H9 (cell line): ENCODE data around the gene SEMA3D. TPM values are rescaled to one million over a fixed set of nuclear protein-coding genes. Genes with fewer than 3 reads are reported as not detected.

Source experiments
- DNase-seq: peaks from one replicate; pipeline ENCODE4 v3.0.0-alpha.2; 2017
- H2AFZ ChIP-seq: one replicate; pipeline ENCODE4 v1.6.1; 2013; ENCODE audit warnings: mild to moderate bottlenecking, low read length, control low read depth, moderate library complexity
- H2AK5ac ChIP-seq: 2 replicates; pipeline ENCODE4 v1.6.1; 2013; ENCODE audit warnings: low read length, control low read depth, mixed read lengths; ENCODE audit not compliant: insufficient read length
- H2BK120ac ChIP-seq: one replicate; pipeline ENCODE4 v1.6.1; 2013; ENCODE audit warnings: low read depth, mild to moderate bottlenecking, low read length, control low read depth, inconsistent platforms; ENCODE audit not compliant: poor library complexity, severe bottlenecking
- H2BK12ac ChIP-seq: 2 replicates; pipeline ENCODE4 v1.6.1; 2013; ENCODE audit warnings: low read length, control low read depth, mixed read lengths, low read depth; ENCODE audit not compliant: insufficient read length
- H2BK15ac ChIP-seq: 2 replicates; pipeline ENCODE4 v1.6.1; 2013; ENCODE audit warnings: low read depth, low read length, control low read depth
- H2BK20ac ChIP-seq: one replicate; pipeline ENCODE4 v1.6.1; 2013; ENCODE audit warnings: low read depth, mild to moderate bottlenecking, low read length, control low read depth, inconsistent platforms; ENCODE audit not compliant: poor library complexity, severe bottlenecking
- H2BK5ac ChIP-seq: 2 replicates; pipeline ENCODE4 v1.6.1; 2013; ENCODE audit warnings: low read length, control low read depth, mixed read lengths; ENCODE audit not compliant: insufficient read length
- H3K14ac ChIP-seq: 2 replicates; pipeline ENCODE4 v1.6.1; 2013; ENCODE audit warnings: low read length, control low read depth; ENCODE audit not compliant: insufficient read depth
- H3K18ac ChIP-seq: 2 replicates; pipeline ENCODE4 v1.6.1; 2013; ENCODE audit warnings: low read depth, mild to moderate bottlenecking, mixed read lengths, low read length, control low read depth; ENCODE audit not compliant: insufficient read length
- H3K23ac ChIP-seq: 2 replicates; pipeline ENCODE4 v1.6.1; 2013; ENCODE audit warnings: low read length, control low read depth, mixed read lengths, low read depth; ENCODE audit not compliant: insufficient read length
- H3K23me2 ChIP-seq: 2 replicates; pipeline ENCODE4 v1.6.1; 2013; ENCODE audit warnings: low read depth, mild to moderate bottlenecking, mixed read lengths, low read length, control low read depth; ENCODE audit not compliant: insufficient read length, poor library complexity, severe bottlenecking
- H3K27ac ChIP-seq: 2 replicates; pipeline ENCODE4 v1.5.1; 2013; ENCODE audit warnings: low read length, control low read depth, mixed read lengths, low read depth; ENCODE audit not compliant: insufficient read length
- H3K27me3 ChIP-seq: 2 replicates; pipeline ENCODE4 v1.6.1; 2013; ENCODE audit warnings: low read length, control low read depth, inconsistent platforms; ENCODE audit not compliant: insufficient read depth
- H3K4ac ChIP-seq: 2 replicates; pipeline ENCODE4 v1.6.1; 2013; ENCODE audit warnings: low read depth, mild to moderate bottlenecking, control low read depth, inconsistent platforms, low read length, moderate library complexity
- H3K4me1 ChIP-seq: 2 replicates; pipeline ENCODE4 v1.6.1; 2013; ENCODE audit warnings: low read length, control low read depth, inconsistent platforms; ENCODE audit not compliant: insufficient read depth
- H3K4me2 ChIP-seq: 2 replicates; pipeline ENCODE4 v1.6.1; 2013; ENCODE audit warnings: low read length, control low read depth, mixed read lengths; ENCODE audit not compliant: insufficient read length, insufficient read depth
- H3K56ac ChIP-seq: 2 replicates; pipeline ENCODE4 v1.6.1; 2013; ENCODE audit warnings: low read depth, mild to moderate bottlenecking, mixed read lengths, low read length, control low read depth; ENCODE audit not compliant: insufficient read length
- H3K79me1 ChIP-seq: 2 replicates; pipeline ENCODE4 v1.6.1; 2013; ENCODE audit warnings: low read depth, mild to moderate bottlenecking, moderate library complexity, low read length, control low read depth, inconsistent platforms; ENCODE audit not compliant: insufficient read depth, poor library complexity, severe bottlenecking
- H3K79me2 ChIP-seq: 2 replicates; pipeline ENCODE4 v1.6.1; 2013; ENCODE audit warnings: low read length, control low read depth, inconsistent platforms; ENCODE audit not compliant: insufficient read depth
- H3K9ac ChIP-seq: 2 replicates; pipeline ENCODE4 v1.6.1; 2013; ENCODE audit warnings: low read length, control low read depth, mixed read lengths; ENCODE audit not compliant: insufficient read length; ENCODE audit errors: extremely low read depth
- H3K9me3 ChIP-seq: one replicate; pipeline ENCODE4 v1.6.1; 2013; ENCODE audit warnings: low read depth, low read length, inconsistent platforms; ENCODE audit not compliant: control insufficient read depth
- H3T11ph ChIP-seq: one replicate; pipeline ENCODE4 v1.6.1; 2013; ENCODE audit warnings: mild to moderate bottlenecking, low read length, control low read depth, inconsistent platforms
- H4K20me1 ChIP-seq: one replicate; pipeline ENCODE4 v1.6.1; 2013; ENCODE audit not compliant: control insufficient read depth, insufficient read length, insufficient read depth
- H4K5ac ChIP-seq: 2 replicates; pipeline ENCODE4 v1.6.1; 2013; ENCODE audit warnings: low read depth, mild to moderate bottlenecking, mixed read lengths, low read length, control low read depth; ENCODE audit not compliant: insufficient read length
- H4K8ac ChIP-seq: replicated peaks from 2 replicates; pipeline ENCODE4 v1.6.1; 2013; ENCODE audit warnings: low read length, control low read depth, mixed read lengths, low read depth; ENCODE audit not compliant: insufficient read length
- H4K91ac ChIP-seq: 2 replicates; pipeline ENCODE4 v1.6.1; 2013; ENCODE audit warnings: low read depth, mild to moderate bottlenecking, moderate library complexity, mixed read lengths, low read length, control low read depth; ENCODE audit not compliant: insufficient read length
- H3K27ac Mint-ChIP-seq, 3 experiments: 2 replicates in 2 of 3; 3 replicates in 1 of 3; pipeline ENCODE4 v1.8.0; 2020 to 2021; ENCODE audit warnings: mixed read lengths in 3 of 3, mild to moderate bottlenecking in 1 of 3, moderate library complexity in 1 of 3
- H3K27me3 Mint-ChIP-seq: 2 replicates; pipeline ENCODE4 v1.8.0; 2021; ENCODE audit warnings: low read depth, mild to moderate bottlenecking, moderate library complexity, mixed read lengths
- H3K36me3 Mint-ChIP-seq, 3 experiments: 2 replicates in 2 of 3; 3 replicates in 1 of 3; pipeline ENCODE4 v1.8.0; 2020 to 2021; ENCODE audit warnings: low read depth in 3 of 3, mixed read lengths in 3 of 3; ENCODE audit not compliant: insufficient read depth in 1 of 3
- H3K4me1 Mint-ChIP-seq, 2 experiments: 2 replicates each; pipeline ENCODE4 v1.8.0; 2020; ENCODE audit warnings: mixed read lengths in 2 of 2
- H3K4me3 Mint-ChIP-seq, 2 experiments: 2 replicates in 1 of 2; 3 replicates in 1 of 2; pipeline ENCODE4 v1.8.0; 2020 to 2021; ENCODE audit warnings: mild to moderate bottlenecking in 2 of 2, mixed read lengths in 2 of 2, moderate library complexity in 1 of 2
- H3K9me3 Mint-ChIP-seq, 2 experiments: 2 replicates in 1 of 2; 3 replicates in 1 of 2; pipeline ENCODE4 v1.8.0; 2020; ENCODE audit warnings: mild to moderate bottlenecking in 2 of 2, mixed read lengths in 2 of 2, moderate library complexity in 1 of 2
- whole genome bisulfite sequencing: extraction: QIAGEN DNeasy Blood & Tissue Kit; methylation state at CpG from one replicate; pipeline ENCODE4 v1.1.7; 2013; ENCODE audit warnings: missing lambda C conversion rate, low lambda C conversion rate, mixed read lengths; ENCODE audit not compliant: insufficient read length; ENCODE audit errors: extremely low coverage; 5-methylcytosine and 5-hydroxymethylcytosine counted together
- total RNA-seq: library from RNA; stranded (reverse); gene quantifications from 2 replicates; pipeline ENCODE4 v1.2.1, GENCODE V29; 2021
- TF ChIP-seq, protein P1 (sequence below): fragments of 200-600 bp; sonication (generic); conservative IDR thresholded peaks from 3 replicates; pipeline ENCODE4 v1.8.0; 2021; ENCODE audit warnings: antibody characterized with exemption, mild to moderate bottlenecking

Gene SEMA3D
- total RNA-seq, 1 experiment from 2014 or later = 5.4 TPM

DNA sequence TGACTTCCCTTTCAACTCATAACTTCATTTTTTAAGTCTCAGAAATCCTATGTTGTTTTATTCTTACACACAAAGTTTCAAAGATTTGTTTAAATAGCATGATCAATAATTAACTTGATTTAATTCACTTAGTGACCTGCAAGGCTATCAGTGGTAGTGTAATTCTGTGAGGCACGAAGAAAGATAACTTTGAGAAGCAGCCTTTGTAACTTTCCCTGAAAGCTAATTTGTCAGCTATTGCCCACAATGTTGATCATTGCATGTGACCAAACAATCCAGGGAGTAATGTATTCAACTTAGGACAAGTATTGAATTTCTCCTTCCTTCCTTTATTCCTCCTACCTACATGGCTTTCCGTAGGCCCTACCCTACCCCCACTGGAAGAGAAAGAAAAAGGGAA, 111.0 kb downstream of the SEMA3D start:
- Histone ChIP-seq H4K91ac (no peak overlapping the region), H2BK120ac (no peak overlapping the region), H3K56ac (no peak overlapping the region), H2BK12ac (no peak overlapping the region), H2BK20ac (no peak overlapping the region), H3T11ph (no peak overlapping the region), H3K23ac (no peak overlapping the region), H2AK5ac (no peak overlapping the region), H2AFZ (no peak overlapping the region), H3K4ac (no peak overlapping the region), H3K79me1 (no peaks in the 10 kb centered on the region), H4K20me1 (no peaks in the 10 kb centered on the region), H3K27ac (no peak overlapping the region), H4K5ac (no peak overlapping the region), H3K9me3 (no peaks in the 10 kb centered on the region), H4K8ac (no peak overlapping the region), H3K14ac (no peak overlapping the region), H3K18ac (no peak overlapping the region), H3K79me2 (no peaks in the 10 kb centered on the region), H2BK5ac (no peak overlapping the region), H3K23me2 (no peaks in the 10 kb centered on the region), H3K27me3 (no peaks in the 10 kb centered on the region), H2BK15ac (no peak overlapping the region), H3K9ac (no peak overlapping the region), H3K4me1 (no peaks in the 10 kb centered on the region), H3K4me2 (no peak overlapping the region)
- Mint-ChIP-seq H3K4me1 (peaks cover 0 to 5% of the 10 kb centered on the region in 2 experiments; a peak in 2 of 4 replicates), H3K9me3 (no peaks in the 10 kb centered on the region), H3K4me3 (no peak overlapping the region), H3K27ac (no peak overlapping the region), H3K27me3 (no peaks in the 10 kb centered on the region), H3K36me3 (no peaks in the 10 kb centered on the region)
- DNase-seq = no peak
- no CpG with 5 or more reads among the region's 2 CpGs for WGBS
- TF ChIP-seq, protein P1, sequence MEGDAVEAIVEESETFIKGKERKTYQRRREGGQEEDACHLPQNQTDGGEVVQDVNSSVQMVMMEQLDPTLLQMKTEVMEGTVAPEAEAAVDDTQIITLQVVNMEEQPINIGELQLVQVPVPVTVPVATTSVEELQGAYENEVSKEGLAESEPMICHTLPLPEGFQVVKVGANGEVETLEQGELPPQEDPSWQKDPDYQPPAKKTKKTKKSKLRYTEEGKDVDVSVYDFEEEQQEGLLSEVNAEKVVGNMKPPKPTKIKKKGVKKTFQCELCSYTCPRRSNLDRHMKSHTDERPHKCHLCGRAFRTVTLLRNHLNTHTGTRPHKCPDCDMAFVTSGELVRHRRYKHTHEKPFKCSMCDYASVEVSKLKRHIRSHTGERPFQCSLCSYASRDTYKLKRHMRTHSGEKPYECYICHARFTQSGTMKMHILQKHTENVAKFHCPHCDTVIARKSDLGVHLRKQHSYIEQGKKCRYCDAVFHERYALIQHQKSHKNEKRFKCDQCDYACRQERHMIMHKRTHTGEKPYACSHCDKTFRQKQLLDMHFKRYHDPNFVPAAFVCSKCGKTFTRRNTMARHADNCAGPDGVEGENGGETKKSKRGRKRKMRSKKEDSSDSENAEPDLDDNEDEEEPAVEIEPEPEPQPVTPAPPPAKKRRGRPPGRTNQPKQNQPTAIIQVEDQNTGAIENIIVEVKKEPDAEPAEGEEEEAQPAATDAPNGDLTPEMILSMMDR = no peak
